GM10847 (cell line): Measurements from ENCODE around the gene ARHGEF11.

Experiments used
- POLR2A ChIP-seq: IDR thresholded peaks from 2 replicates; pipeline ENCODE4 v1.6.1; 2011; ENCODE audit not compliant: insufficient read length; ENCODE audit errors: extremely low read depth

Gene ARHGEF11

GRCh38 chr1:156936721-156937220, 108.8 kb downstream of the ARHGEF11 start:
- no peak for TF ChIP-seq POLR2A

- TF ChIP-seq POLR2A: no peak
Observed at GRCh38 chr1:156936191-156936590, 109.4 kb downstream of the ARHGEF11 start.

- no peak for TF ChIP-seq POLR2A
Observed at GRCh38 chr1:156935505-156936128, 109.9 kb downstream of the ARHGEF11 start.

DNA sequence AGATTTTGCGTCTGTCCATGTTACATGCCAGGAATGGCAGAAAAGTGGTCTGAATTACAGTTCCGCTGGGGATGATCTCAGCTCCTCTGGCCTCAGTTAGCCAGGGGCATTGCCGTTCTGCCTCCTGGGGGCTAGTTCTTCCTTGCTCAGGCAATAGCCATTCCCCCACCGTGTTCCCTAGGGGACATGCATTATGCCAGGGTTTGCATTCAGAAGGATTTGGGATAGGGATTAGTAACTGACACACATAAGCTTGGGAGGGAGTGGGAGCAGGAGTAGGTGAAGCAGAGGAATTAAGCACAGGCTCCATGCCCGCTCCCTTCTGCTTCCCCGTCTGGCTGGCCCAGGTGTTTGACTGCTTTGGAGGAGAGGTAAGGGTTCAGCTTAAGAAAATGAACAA, 112.4 kb downstream of the ARHGEF11 start:
- no peak for TF ChIP-seq POLR2A

DNA sequence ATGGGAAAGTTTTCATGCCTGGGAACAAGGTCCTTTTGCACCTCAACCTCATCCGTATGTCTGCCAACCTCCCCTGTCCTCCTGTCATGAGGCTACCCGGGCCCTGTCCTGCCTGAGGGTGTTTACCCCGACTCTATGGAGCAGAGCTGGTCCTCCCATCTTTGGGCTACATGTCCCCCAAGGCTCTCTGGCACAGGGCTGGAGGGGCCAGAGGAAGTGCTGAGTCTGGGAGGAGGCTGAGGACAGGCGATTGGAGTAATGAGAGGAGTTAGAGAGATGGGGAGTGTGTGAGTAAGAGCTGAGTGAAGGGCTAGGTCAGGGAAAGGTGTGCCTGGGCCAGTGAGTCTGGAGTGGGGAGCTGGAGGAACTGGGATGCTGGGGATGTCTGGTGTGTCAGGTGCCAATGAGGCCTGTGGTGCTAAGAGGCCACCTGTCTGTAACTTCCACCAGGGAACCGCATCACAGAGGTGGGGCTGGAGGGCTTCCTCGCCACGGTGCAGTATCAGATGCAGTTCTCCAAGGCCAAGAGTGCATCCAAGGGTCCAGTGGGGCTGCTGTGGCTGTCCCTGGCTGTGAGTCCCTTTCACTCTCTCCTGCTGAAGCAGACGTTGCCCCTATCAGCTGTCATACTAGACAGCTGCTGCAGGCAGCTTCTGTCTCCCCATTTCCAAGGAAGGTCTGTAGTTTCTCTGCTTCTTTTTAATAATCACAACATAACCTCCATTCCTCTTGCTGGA, 113.4 kb downstream of the ARHGEF11 start:
- no peak for TF ChIP-seq POLR2A

GRCh38 chr1:156931211-156931952, 114.2 kb downstream of the ARHGEF11 start:
- no peak for TF ChIP-seq POLR2A

- TF ChIP-seq POLR2A: no peak
Observed at GRCh38 chr1:156930483-156930882, 115.1 kb downstream of the ARHGEF11 start.

DNA sequence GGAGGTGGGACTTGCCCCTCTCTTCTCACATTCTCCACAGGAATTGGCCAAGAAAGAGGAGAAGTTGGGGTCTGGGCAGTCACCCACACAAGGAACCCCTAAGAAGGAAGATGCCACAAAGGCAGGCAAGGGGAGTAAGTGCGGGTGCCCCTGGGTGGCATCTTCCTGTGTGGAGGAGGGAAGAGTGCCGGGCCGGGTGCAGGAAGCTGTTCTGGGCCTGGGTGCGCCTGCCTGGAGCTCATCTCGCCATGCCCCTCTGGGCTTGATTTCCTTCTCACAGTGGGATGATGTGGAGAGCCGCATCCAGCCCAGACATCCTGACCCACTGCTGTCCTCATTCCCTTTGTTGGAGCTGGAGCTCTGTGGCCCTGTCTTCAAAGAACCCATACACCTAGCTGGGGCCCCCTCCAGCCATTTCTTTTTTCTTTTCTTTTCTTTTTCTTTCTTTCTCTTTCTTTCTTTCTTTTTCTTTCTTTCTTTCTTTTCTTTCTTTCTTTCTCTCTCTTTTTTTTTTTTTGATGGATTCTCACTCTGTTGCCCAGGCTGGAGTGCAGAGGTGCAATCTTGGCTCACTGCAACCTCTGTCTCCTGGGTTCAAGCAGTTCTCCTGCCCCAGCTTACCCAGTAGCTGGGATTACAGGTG, 115.8 kb downstream of the ARHGEF11 start:
- TF ChIP-seq POLR2A: no peak

DNA sequence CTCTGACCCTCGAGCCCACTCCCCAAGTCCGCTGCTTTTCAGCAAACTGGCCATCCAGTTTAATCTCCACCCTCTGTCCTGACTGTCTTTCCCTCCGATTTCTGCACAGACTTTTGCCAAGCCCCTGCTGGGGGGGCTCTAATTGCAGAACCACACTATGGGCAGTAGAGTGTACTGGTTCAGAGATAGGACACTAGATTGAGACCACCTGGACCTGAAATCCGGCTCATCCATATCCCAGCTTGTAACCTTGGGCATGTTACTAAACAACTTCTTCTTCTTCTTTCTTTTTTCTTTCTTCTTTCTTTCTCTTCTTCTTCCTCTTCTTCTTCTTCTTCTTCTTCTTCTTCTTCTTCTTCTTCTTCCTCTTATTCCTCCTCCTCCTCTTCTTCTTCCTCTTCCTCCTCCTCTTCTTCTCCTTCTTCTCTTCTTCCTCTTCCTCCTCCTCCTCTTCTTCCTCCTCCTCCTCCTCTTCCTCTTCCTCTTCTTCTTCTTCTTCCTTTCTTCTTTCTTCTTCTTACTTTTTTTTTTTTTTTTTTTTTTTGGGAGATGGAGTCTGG, 117.4 kb downstream of the ARHGEF11 start:
- TF ChIP-seq POLR2A: no peak

GRCh38 chr1:156927215-156928042, 118.1 kb downstream of the ARHGEF11 start:
- TF ChIP-seq POLR2A: no peak

DNA sequence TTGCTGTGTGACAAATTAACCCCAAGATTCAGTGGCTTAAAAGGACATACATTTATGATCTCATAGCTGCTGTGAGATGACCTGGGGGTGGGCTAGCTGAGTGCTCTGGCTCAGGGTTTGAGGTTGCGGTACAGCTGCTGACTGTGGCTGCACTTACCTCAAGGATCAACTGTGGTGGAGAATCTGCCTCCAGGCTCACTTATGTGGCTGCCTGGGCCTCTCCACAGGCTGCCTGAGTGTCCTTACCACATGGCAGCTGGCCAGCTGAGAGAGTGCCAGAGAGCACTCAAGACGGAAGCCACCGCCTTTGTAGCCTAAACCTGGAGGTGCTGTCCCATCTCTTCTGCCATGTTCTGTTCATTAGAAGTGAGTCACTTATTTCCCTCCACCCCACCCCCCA, 119.4 kb downstream of the ARHGEF11 start:
- no peak for TF ChIP-seq POLR2A

- no peak for TF ChIP-seq POLR2A
Observed at GRCh38 chr1:156925154-156926010, 120.2 kb downstream of the ARHGEF11 start.

DNA sequence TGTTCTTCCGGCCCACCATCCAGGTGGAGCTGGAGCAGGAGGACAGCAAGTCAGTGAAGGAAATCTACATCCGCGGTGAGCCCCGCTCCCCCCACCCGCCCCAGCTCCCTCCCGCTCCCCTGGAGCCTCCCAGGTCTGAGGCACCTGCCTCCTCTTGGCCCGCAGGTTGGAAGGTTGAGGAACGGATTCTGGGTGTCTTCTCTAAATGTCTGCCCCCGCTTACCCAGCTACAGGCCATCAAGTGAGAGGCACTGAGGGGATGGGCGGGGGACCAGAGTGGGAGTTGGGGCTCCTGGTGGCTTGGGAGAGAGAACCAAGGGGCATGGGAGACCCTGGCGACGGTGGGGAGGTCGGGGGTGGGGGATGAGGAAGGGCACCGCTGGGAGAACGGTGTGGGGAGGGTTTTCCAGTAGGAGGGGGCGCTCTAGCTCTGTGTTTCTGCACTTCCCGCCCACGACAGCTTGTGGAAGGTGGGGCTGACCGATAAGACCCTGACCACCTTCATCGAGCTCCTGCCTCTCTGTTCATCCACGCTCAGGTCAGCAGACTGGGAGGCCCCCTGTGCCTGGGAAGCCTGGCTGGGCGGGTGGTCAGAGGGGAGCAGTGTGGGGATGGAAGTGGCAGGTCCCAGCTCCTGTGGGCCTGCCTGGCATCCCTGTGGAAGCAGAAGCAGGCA, 120.9 kb downstream of the ARHGEF11 start:
- TF ChIP-seq POLR2A: no peak
